Activated B cell treated with CpG ODN at 0.5 μM for 24 hours (primary cell): ENCODE measurements around the gene CMTM4. TPM values are rescaled to one million over a fixed set of nuclear protein-coding genes. Genes with fewer than 3 reads are reported as not detected.
"Not testable (repeated sequence)": the region's sequence is repeated elsewhere in the genome, so short reads cannot be mapped to it uniquely, and the experiment has no call there.

Experiments
- ATAC-seq: fragments of 200-7000 bp; cut with Tn5 transposase; one replicate; pipeline ENCODE4 v1.10.0; 2021; ENCODE audit warnings: low read depth, mild to moderate bottlenecking, moderate library complexity
- CTCF ChIA-PET: fragments of 350-600 bp; sonication (Branson Sonifier 250); formaldehyde crosslinking; loops from one replicate; lab custom pipeline; 2021; ENCODE audit warnings: antibody characterized with exemption; lab: Charles Lee
- POLR2A ChIA-PET: fragments of 350-600 bp; sonication (Branson Sonifier 250); formaldehyde crosslinking; loops from one replicate; lab custom pipeline; 2021; ENCODE audit warnings: antibody characterized with exemption; lab: Charles Lee
- DNase-seq: peaks from one replicate; pipeline ENCODE4 v3.0.0; 2022
- H3K27ac Mint-ChIP-seq: one replicate; pipeline ENCODE4 v1.8.0; 2020; ENCODE audit warnings: mixed read lengths
- H3K27me3 Mint-ChIP-seq: one replicate; pipeline ENCODE4 v1.8.0; 2021; ENCODE audit warnings: mixed read lengths
- H3K36me3 Mint-ChIP-seq: one replicate; pipeline ENCODE4 v1.8.0; 2021; ENCODE audit warnings: low read depth, mixed read lengths
- H3K4me1 Mint-ChIP-seq: one replicate; pipeline ENCODE4 v1.8.0; 2021; ENCODE audit warnings: mixed read lengths
- H3K4me3 Mint-ChIP-seq: one replicate; pipeline ENCODE4 v1.8.0; 2020; ENCODE audit warnings: mild to moderate bottlenecking, mixed read lengths
- H3K9me3 Mint-ChIP-seq: one replicate; pipeline ENCODE4 v1.8.0; 2020; ENCODE audit warnings: mixed read lengths
- intact Hi-C: fragments of 100-400 bp; cut with micrococcal nuclease; formaldehyde crosslinking; loops from one replicate; pipeline ENCODE4 v1.15.1; 2024
- total RNA-seq: library from RNA; stranded (reverse); gene quantifications from 2 replicates; pipeline ENCODE4 v1.2.3, GENCODE V29; 2022
- TF ChIP-seq, protein P1 (sequence below): fragments of 200-600 bp; IDR thresholded peaks from one replicate; pipeline ENCODE4 v1.8.0; 2022; ENCODE audit warnings: antibody characterized with exemption, mild to moderate bottlenecking

Gene CMTM4
- total RNA-seq, 1 donor from 2014 or later = 0.38 TPM

DNA sequence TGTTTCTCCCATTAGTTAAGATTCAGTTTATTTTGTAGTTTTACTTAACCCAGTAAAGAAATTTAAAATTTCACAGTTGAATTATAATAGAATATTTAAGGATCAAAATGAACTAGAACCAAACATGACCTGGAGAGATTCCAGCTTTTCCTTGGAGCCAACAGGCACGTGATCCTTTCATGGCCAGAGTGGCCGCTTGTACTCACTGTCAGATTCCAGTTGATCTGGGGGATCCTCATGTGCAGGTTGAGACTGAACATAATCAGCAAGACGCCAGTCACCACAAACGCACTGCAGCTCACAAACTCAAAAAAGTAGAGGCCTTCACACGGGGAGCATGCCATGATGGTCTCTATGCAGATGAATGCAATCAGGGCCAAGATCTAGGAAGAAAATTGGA lies 60.3 kb downstream of the CMTM4 start:
- Mint-ChIP-seq H3K9me3 (no peaks in the 10 kb centered on the region), H3K36me3 (no peaks in the 10 kb centered on the region), H3K27me3 (peaks cover 22% of the 10 kb centered on the region), H3K27ac (no peak overlapping the region), H3K4me1 (no peaks in the 10 kb centered on the region), H3K4me3 (no peak overlapping the region)
- ChIA-PET CTCF (interaction anchor here (0.6 kb wide), 1 partner anchor 148 kb away, joined by 3 read pairs; no protein-coding TSS in a partner anchor), POLR2A (no interaction called here)
- intact Hi-C loops = no loop called here
- DNase-seq = no peak
- TF ChIP-seq, protein P1, sequence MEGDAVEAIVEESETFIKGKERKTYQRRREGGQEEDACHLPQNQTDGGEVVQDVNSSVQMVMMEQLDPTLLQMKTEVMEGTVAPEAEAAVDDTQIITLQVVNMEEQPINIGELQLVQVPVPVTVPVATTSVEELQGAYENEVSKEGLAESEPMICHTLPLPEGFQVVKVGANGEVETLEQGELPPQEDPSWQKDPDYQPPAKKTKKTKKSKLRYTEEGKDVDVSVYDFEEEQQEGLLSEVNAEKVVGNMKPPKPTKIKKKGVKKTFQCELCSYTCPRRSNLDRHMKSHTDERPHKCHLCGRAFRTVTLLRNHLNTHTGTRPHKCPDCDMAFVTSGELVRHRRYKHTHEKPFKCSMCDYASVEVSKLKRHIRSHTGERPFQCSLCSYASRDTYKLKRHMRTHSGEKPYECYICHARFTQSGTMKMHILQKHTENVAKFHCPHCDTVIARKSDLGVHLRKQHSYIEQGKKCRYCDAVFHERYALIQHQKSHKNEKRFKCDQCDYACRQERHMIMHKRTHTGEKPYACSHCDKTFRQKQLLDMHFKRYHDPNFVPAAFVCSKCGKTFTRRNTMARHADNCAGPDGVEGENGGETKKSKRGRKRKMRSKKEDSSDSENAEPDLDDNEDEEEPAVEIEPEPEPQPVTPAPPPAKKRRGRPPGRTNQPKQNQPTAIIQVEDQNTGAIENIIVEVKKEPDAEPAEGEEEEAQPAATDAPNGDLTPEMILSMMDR = no peak
- no peak for ATAC-seq

GRCh38 chr16:66635406-66635805 lies 61.1 kb downstream of the CMTM4 start:
- Mint-ChIP-seq H3K36me3 (no peaks in the 10 kb centered on the region), H3K4me3 (no peak overlapping the region), H3K4me1 (no peaks in the 10 kb centered on the region), H3K9me3 (no peaks in the 10 kb centered on the region), H3K27ac (no peak overlapping the region), H3K27me3 (peaks cover 18% of the 10 kb centered on the region)
- TF ChIP-seq, protein P1 = no peak
- no peak for ATAC-seq
- ChIA-PET CTCF (interaction anchor here (0.6 to 0.7 kb wide), 2 partner anchors 15 to 149 kb away, joined by 3 read pairs; no protein-coding TSS in a partner anchor), POLR2A (no interaction called here)
- DNase-seq = no peak
- intact Hi-C loops = no loop called here

DNA sequence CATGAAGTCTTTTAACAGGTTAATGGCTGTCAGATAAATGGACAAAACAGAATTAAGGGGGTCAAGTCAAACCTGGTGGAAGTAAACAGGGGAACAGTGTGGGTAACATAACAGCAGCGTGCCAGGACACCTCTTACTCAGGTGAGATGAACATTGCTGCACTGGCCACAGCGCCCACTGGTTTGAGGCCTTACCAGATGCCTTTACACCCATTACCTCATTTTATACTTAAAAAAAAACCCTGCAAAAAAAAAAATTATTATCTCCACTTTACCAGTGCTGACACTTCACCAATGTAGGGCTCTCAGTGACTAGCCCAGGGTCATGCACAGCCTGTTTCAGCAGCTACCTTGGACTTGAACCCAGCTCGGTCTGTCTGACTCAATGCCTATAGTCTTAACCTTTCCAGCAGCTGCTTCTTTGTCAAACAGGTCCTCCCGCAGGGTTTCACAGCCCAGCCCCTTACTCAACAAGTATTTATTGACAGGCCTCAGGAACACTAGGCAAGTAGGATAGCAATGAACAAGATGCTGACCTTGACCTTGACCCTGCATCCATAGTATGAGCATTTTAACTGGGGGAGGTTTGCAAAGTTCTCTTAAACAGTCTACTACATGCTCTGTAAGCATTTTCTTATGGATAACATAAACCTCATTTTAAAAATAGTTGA lies 61.9 kb downstream of the CMTM4 start:
- H3K4me3 Mint-ChIP-seq = no peak overlapping the region
- no peak for ATAC-seq

DNA sequence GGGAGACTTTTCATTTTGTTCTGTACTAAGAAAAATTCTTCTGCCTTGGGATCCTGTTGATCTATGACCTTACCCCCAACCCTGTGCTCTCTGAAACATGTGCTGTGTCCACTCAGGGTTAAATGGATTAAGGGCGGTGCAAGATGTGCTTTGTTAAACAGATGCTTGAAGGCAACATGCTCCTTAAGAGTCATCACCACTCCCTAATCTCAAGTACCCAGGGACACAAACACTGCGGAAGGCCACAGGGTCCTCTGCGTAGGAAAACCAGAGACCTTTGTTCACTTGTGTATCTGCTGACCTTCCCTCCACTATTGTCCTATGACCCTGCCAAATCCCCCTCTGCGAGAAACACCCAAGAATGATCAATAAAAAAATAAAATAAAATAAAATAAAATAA lies 65.0 kb downstream of the CMTM4 start:
- CTCF ChIA-PET, H3K4me3 Mint-ChIP-seq, H3K27me3 Mint-ChIP-seq, POLR2A ChIA-PET, H3K9me3 Mint-ChIP-seq, H3K4me1 Mint-ChIP-seq, DNase-seq, H3K27ac Mint-ChIP-seq, H3K36me3 Mint-ChIP-seq, intact Hi-C loops, ATAC-seq: not testable (repeated sequence)

More for the DNA sequence above, 61.9 kb downstream of the CMTM4 start:
- Mint-ChIP-seq H3K4me1 (no peaks in the 10 kb centered on the region), H3K27me3 (peaks cover 18% of the 10 kb centered on the region), H3K9me3 (no peaks in the 10 kb centered on the region), H3K36me3 (no peaks in the 10 kb centered on the region), H3K27ac (no peak overlapping the region)
- intact Hi-C loops = no loop called here
- CTCF ChIA-PET = interaction anchor here (0.7 kb wide), 1 partner anchor 16 kb away, joined by 3 read pairs; no protein-coding TSS in a partner anchor
- DNase-seq = no peak
- TF ChIP-seq, protein P1 = no peak
- POLR2A ChIA-PET = no interaction called here

GRCh38 chr16:66630561-66631260 lies 65.8 kb downstream of the CMTM4 start:
- ATAC-seq, POLR2A ChIA-PET, H3K9me3 Mint-ChIP-seq, CTCF ChIA-PET, H3K4me1 Mint-ChIP-seq, H3K27me3 Mint-ChIP-seq, H3K27ac Mint-ChIP-seq, H3K4me3 Mint-ChIP-seq, H3K36me3 Mint-ChIP-seq, intact Hi-C loops, DNase-seq: not testable (repeated sequence)

- ATAC-seq = no peak
- Mint-ChIP-seq H3K36me3 (no peaks in the 10 kb centered on the region), H3K27ac (no peak overlapping the region), H3K4me3 (no peak overlapping the region), H3K9me3 (no peaks in the 10 kb centered on the region), H3K4me1 (no peaks in the 10 kb centered on the region), H3K27me3 (peaks cover 8% of the 10 kb centered on the region)
- intact Hi-C loops = no loop called here
- CTCF ChIA-PET = interaction anchor here (1.5 kb wide), 1 partner anchor 21 kb away, joined by 7 read pairs; no protein-coding TSS in a partner anchor
- no peak for DNase-seq
- TF ChIP-seq, protein P1 = no peak
- POLR2A ChIA-PET = no interaction called here
Observed at GRCh38 chr16:66629856-66630255, 66.7 kb downstream of the CMTM4 start.

- intact Hi-C loops, POLR2A ChIA-PET, DNase-seq, H3K27ac Mint-ChIP-seq, H3K4me1 Mint-ChIP-seq, ATAC-seq, CTCF ChIA-PET, H3K9me3 Mint-ChIP-seq, H3K36me3 Mint-ChIP-seq, H3K4me3 Mint-ChIP-seq: not testable (repeated sequence)
- peaks cover 11% of the 10 kb centered on the region for H3K27me3 Mint-ChIP-seq
Observed at GRCh38 chr16:66627611-66628378, 68.7 kb downstream of the CMTM4 start.
